GM12878 (cell line): ENCODE results near the gene STEAP4. TPM values are rescaled to one million over a fixed set of nuclear protein-coding genes. Genes with fewer than 3 reads are reported as not detected.

Experiments
- ATAC-seq: fragments of 200-7000 bp; cut with Tn5 transposase; 3 replicates; pipeline ENCODE4 v1.9.1; 2020; ENCODE audit warnings: mild to moderate bottlenecking, moderate library complexity
- BruUV-seq: library from RNA; stranded (reverse); fragments of 400-500 nt; replicated peaks from 2 replicates; lab custom pipeline; 2021; lab: Mats Ljungman, UMichigan
- CTCF ChIA-PET: fragments of 300-600 bp; sonication (Branson Sonifier 250); formaldehyde crosslinking; extraction: SDS; loops from one replicate; lab custom pipeline; 2021; ENCODE audit warnings: inconsistent platforms; lab: Yijun Ruan, JAX
- POLR2A ChIA-PET: fragments of 350-600 bp; formaldehyde crosslinking; extraction: SDS; loops from one replicate; lab custom pipeline; 2021; ENCODE audit warnings: inconsistent platforms; lab: Charles Lee
- RAD21 ChIA-PET: fragments of 300-600 bp; sonication (Branson Sonifier 250); formaldehyde crosslinking; loops from one replicate; lab custom pipeline; 2023; ENCODE audit warnings: antibody characterized with exemption; ENCODE audit not compliant: unreplicated experiment; lab: Charles Lee
- SMC1A ChIA-PET: fragments of 300-600 bp; sonication (Branson Sonifier 250); formaldehyde crosslinking; loops from one replicate; lab custom pipeline; 2023; ENCODE audit not compliant: unreplicated experiment, uncharacterized antibody; lab: Charles Lee
- DNase-seq: peaks from one replicate; pipeline ENCODE4 v3.0.0-alpha.2; 2011; ENCODE audit warnings: low read depth, low spot score
- FAIRE-seq: peaks from 3 replicates; lab custom pipeline; 2011; peaks lifted over from hg19 to GRCh38; lab: Jason Lieb, UNC
- H2AFZ ChIP-seq: 2 replicates; pipeline ENCODE4 v1.6.0; 2011; ENCODE audit warnings: low read depth, low read length, control low read depth; ENCODE audit not compliant: control insufficient read depth
- H3K27ac ChIP-seq: 2 replicates; pipeline ENCODE4 v1.5.1; 2011; ENCODE audit warnings: control low read depth; ENCODE audit not compliant: control insufficient read depth, insufficient read depth
- H3K27me3 ChIP-seq, 2 experiments: replicated peaks in 1 of 2; 2 replicates each; pipeline versions ENCODE4 v1.6.0 to v1.6.1; 2011; ENCODE audit warnings: low read length in 1 of 2; ENCODE audit not compliant: control insufficient read depth in 2 of 2, insufficient read depth in 2 of 2
- H3K36me3 ChIP-seq, 2 experiments: 2 replicates each; pipeline ENCODE4 v1.5.1; 2011; ENCODE audit warnings: low read length in 1 of 2; ENCODE audit not compliant: control insufficient read depth in 2 of 2, insufficient read depth in 2 of 2
- H3K4me1 ChIP-seq: 2 replicates; pipeline ENCODE4 v1.6.1; 2011; ENCODE audit warnings: mild to moderate bottlenecking, low read length, moderate library complexity, mixed read lengths; ENCODE audit not compliant: control insufficient read depth, insufficient read depth
- H3K4me2 ChIP-seq: 2 replicates; pipeline ENCODE4 v1.6.0; 2011; ENCODE audit warnings: control low read depth; ENCODE audit not compliant: control insufficient read depth, insufficient read depth
- H3K4me3 ChIP-seq: fragments of 200-600 bp; sonication (generic); 2 replicates; pipeline ENCODE4 v1.5.1; 2016
- H3K79me2 ChIP-seq: 2 replicates; pipeline ENCODE4 v1.6.0; 2011; ENCODE audit warnings: low read length; ENCODE audit not compliant: control insufficient read depth, insufficient read depth
- H3K9ac ChIP-seq: 2 replicates; pipeline ENCODE4 v1.8.0; 2011; ENCODE audit warnings: low read length, control low read depth, mixed read lengths; ENCODE audit not compliant: control insufficient read depth, insufficient read depth
- H3K9me3 ChIP-seq: replicated peaks from 3 replicates; pipeline ENCODE4 v1.5.1; 2011; ENCODE audit warnings: mild to moderate bottlenecking, low read length; ENCODE audit not compliant: control insufficient read depth, insufficient read depth
- H4K20me1 ChIP-seq: 2 replicates; pipeline ENCODE4 v1.6.0; 2011; ENCODE audit not compliant: control insufficient read depth, insufficient read depth
- JUNB ChIP-seq: IDR thresholded peaks from 2 replicates; pipeline ENCODE4 v1.6.1; 2016; ENCODE audit warnings: antibody characterized with exemption, mild to moderate bottlenecking
- MLLT1 ChIP-seq: fragments of 450-650 bp; IDR thresholded peaks from 2 replicates; pipeline ENCODE4 v1.6.1; 2016; ENCODE audit warnings: mild to moderate bottlenecking
- MXI1 ChIP-seq: fragments of 150-350 bp; IDR thresholded peaks from 2 replicates; pipeline ENCODE4 v1.6.1; 2011; ENCODE audit warnings: low read depth, mild to moderate bottlenecking, inconsistent platforms, low read length, improper control_type of control experiment
- NRF1 ChIP-seq: conservative IDR thresholded peaks from 2 replicates; pipeline ENCODE4 v1.6.1; 2011; ENCODE audit warnings: mild to moderate bottlenecking, low read depth, low read length, improper control_type of control experiment
- PML ChIP-seq: IDR thresholded peaks from 2 replicates; pipeline ENCODE4 v1.6.1; 2012; ENCODE audit warnings: low read length, inconsistent platforms
- POLR2AphosphoS5 ChIP-seq: IDR thresholded peaks from 2 replicates; pipeline ENCODE4 v1.6.1; 2011; ENCODE audit warnings: mild to moderate bottlenecking, low read length, inconsistent platforms
- PRDM15 ChIP-seq: fragments of 450-650 bp; formaldehyde crosslinking; IDR thresholded peaks from 2 replicates; pipeline ENCODE4 v1.4.0; 2020; ENCODE audit warnings: mild to moderate bottlenecking, moderate library complexity
- RB1 ChIP-seq: fragments of 450-650 bp; formaldehyde crosslinking; IDR thresholded peaks from 2 replicates; pipeline ENCODE4 v1.6.1; 2017; ENCODE audit warnings: mild to moderate bottlenecking, borderline replicate concordance
- WGBS: methylation state at CpG from one replicate; pipeline ENCODE4 v1.1.6; 2016; ENCODE audit warnings: low lambda C conversion rate; ENCODE audit not compliant: insufficient replicate concordance, insufficient coverage; ENCODE audit errors: missing lambda C conversion rate; 5-methylcytosine and 5-hydroxymethylcytosine counted together
- in situ Hi-C: fragments of 300-500 bp; cut with MboI; formaldehyde crosslinking; loops from 9 replicates; pipeline ENCODE4 v1.14.3; 2018; ENCODE audit warnings: mixed read lengths
- intact Hi-C: fragments of 100-400 bp; cut with micrococcal nuclease; formaldehyde crosslinking; loops from one replicate; pipeline ENCODE4 v1.14.2; 2022; ENCODE audit not compliant: unreplicated experiment
- polyA plus RNA-seq, 11 experiments: library from polyadenylated mRNA; depleted of rRNA in 4 of 11; unstranded in 6 of 11; stranded (reverse) in 5 of 11; fragments of >200 nt; fragmentation: Nextera tagmentation in 4 of 11; fragmentation: Illumina TruSeq in 1 of 11; extraction: Ambion mirVana in 4 of 11; extraction: Trizol in 1 of 11; gene quantifications; 1 replicate in 1 of 11; 2 replicates in 10 of 11; pipeline versions ENCODE4 v1.2.1 to v1.2.3, GENCODE V29; 2011 to 2016; ENCODE audit warnings: inconsistent platforms in 2 of 11, missing spikeins in 2 of 11, low read depth in 1 of 11
- total RNA-seq, 4 experiments: library from RNA; depleted of rRNA in 3 of 4; stranded (reverse); fragments of >200 nt in 3 of 4; fragmentation: Illumina TruSeq in 1 of 4; extraction: Trizol in 1 of 4; gene quantifications; 2 replicates each; pipeline versions ENCODE4 v1.2.1 to v1.2.3, GENCODE V29; 2013 to 2021

STEAP4 gene
- total and polyA plus RNA-seq, 10 of the 15 experiments (the other 5 are each of a cell fraction or from before 2014, with no cell fraction given) = 0.13 TPM; not detected in 9

- Histone ChIP-seq H3K27ac (no peak overlapping the region), H3K9ac (no peak overlapping the region), H3K4me2 (no peak overlapping the region), H3K9me3 (no peaks in the 10 kb centered on the region), H3K79me2 (peaks cover 11% of the 10 kb centered on the region), H3K4me1 (no peaks in the 10 kb centered on the region), H2AFZ (no peak overlapping the region), H3K4me3 (no peak overlapping the region), H3K27me3 (no peaks in the 10 kb centered on the region), H3K36me3 (no peaks in the 10 kb centered on the region), H4K20me1 (no peaks in the 10 kb centered on the region)
- no TSS peak for BruUV-seq
- TF ChIP-seq PML (no peak), MXI1 (no peak), RB1 (no peak), POLR2AphosphoS5 (no peak), PRDM15 (CRISPR knock-in tag) (no peak), MLLT1 (no peak), NRF1 (no peak), JUNB (no peak)
- ChIA-PET RAD21 (no interaction called here), CTCF (interaction anchor here (1.0 to 1.5 kb wide), 2 partner anchors 11 to 20 kb away, joined by 3 read pairs; no protein-coding TSS in a partner anchor), POLR2A (interaction anchor here (1.1 kb wide), 1 partner anchor 148 kb away, joined by 4 read pairs; no protein-coding TSS in a partner anchor), SMC1A (interaction anchor here (2.1 kb wide), 1 partner anchor 13 kb away, joined by 5 read pairs; no protein-coding TSS in a partner anchor)
- ATAC-seq (no peak), FAIRE-seq (no peak), DNase-seq (no peak)
- intact Hi-C loops (no loop called here), in situ Hi-C loops (no loop called here)
- WGBS = 50% methylated on average over 2 of the region's 2 CpGs
Observed at GRCh38 chr7:88223265-88223664, 83.4 kb downstream of the STEAP4 start.

Other genes starting within 250 kb of the STEAP4 start
- 94.7 and 139 TPM in 2 replicates for gene SRI, start 86.9 kb downstream of the STEAP4 start, total RNA-seq (2014; rRNA removed)
- 200 and 229 TPM in 2 replicates for gene SRI, start 86.9 kb downstream of the STEAP4 start, total RNA-seq (2014; rRNA removed; fragmentation: Illumina TruSeq; extraction: Trizol)
- gene SRI, start 86.9 kb downstream of the STEAP4 start, total RNA-seq (2021) = 190 and 203 TPM in 2 replicates
- 588 and 745 TPM in 2 replicates for gene SRI, start 86.9 kb downstream of the STEAP4 start, polyA plus RNA-seq (2011; rRNA removed)
- 240 and 288 TPM in 2 replicates for gene SRI, start 86.9 kb downstream of the STEAP4 start, polyA plus RNA-seq (2014; fragmentation: Illumina TruSeq; extraction: Trizol)
- gene SRI, start 86.9 kb downstream of the STEAP4 start, polyA plus RNA-seq (2014; fragmentation: Nextera tagmentation; extraction: Ambion mirVana) = 100 to 1,000 TPM; 174 to 259 TPM
- 225 and 243 TPM in 2 replicates for gene SRI, start 86.9 kb downstream of the STEAP4 start, polyA plus RNA-seq (2014; rRNA removed)
- gene SRI, start 86.9 kb downstream of the STEAP4 start, polyA plus RNA-seq (2016; fragmentation: Nextera tagmentation; extraction: Ambion mirVana) = 100 to 1,000 TPM; 490 to 511 TPM